ENCODE data around the gene IRF2BP1. TPM values are rescaled to one million over a fixed set of nuclear protein-coding genes. Genes with fewer than 3 reads are reported as not detected.

The IRF2BP1 gene
- total and polyA plus RNA-seq, 4 donors = 4.9 to 16.8 (median 16.4) TPM

DNA sequence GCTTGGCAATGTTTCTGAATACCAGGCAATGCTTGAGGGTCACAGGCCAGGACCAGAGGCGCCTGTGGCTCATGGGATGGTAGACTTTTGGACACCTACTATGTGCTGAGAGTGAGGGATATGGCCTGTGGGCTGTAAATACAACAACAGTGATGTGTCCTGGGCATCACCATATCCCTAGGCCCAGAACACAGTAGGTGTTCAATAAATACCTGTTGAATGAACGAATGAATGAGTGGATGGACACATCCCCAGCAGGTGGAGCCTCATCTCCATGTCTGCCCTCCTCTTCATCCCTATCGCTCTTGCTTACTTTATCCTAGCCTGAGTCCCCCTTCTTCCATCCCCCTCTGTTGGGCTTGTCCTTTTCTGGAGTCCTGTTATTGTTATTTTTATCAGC, 45.1 kb upstream of the IRF2BP1 start:
- no peak overlapping the region for H3K9ac ChIP-seq (ENCODE audit: low read depth in 1 of 2, low read length in 2 of 2)
- peaks cover 0 to 3% (median 0%) of the 10 kb centered on the region in 4 donors for H3K27me3 ChIP-seq (ENCODE audit: control insufficient read depth in 4 of 4, insufficient read depth in 4 of 4, low read length in 3 of 4)
- no peak overlapping the region for H3K27ac ChIP-seq (ENCODE audit: low read depth in 1 of 2, low read length in 2 of 2)
- TF ChIP-seq ZBTB33 (IDR thresholded peaks at IDR 0.05) = no peak
- TF ChIP-seq TAF1 (conservative IDR thresholded peaks at IDR 0.05) = no peak
- TF ChIP-seq EGR1 (IDR thresholded peaks at IDR 0.05; ENCODE audit: low read depth in 2 of 2) = no peak
- TF ChIP-seq FOXA1 (IDR thresholded peaks at IDR 0.05) = no peak
- TF ChIP-seq, protein P1, sequence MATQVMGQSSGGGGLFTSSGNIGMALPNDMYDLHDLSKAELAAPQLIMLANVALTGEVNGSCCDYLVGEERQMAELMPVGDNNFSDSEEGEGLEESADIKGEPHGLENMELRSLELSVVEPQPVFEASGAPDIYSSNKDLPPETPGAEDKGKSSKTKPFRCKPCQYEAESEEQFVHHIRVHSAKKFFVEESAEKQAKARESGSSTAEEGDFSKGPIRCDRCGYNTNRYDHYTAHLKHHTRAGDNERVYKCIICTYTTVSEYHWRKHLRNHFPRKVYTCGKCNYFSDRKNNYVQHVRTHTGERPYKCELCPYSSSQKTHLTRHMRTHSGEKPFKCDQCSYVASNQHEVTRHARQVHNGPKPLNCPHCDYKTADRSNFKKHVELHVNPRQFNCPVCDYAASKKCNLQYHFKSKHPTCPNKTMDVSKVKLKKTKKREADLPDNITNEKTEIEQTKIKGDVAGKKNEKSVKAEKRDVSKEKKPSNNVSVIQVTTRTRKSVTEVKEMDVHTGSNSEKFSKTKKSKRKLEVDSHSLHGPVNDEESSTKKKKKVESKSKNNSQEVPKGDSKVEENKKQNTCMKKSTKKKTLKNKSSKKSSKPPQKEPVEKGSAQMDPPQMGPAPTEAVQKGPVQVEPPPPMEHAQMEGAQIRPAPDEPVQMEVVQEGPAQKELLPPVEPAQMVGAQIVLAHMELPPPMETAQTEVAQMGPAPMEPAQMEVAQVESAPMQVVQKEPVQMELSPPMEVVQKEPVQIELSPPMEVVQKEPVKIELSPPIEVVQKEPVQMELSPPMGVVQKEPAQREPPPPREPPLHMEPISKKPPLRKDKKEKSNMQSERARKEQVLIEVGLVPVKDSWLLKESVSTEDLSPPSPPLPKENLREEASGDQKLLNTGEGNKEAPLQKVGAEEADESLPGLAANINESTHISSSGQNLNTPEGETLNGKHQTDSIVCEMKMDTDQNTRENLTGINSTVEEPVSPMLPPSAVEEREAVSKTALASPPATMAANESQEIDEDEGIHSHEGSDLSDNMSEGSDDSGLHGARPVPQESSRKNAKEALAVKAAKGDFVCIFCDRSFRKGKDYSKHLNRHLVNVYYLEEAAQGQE (IDR thresholded peaks at IDR 0.05) = no peak
- TF ChIP-seq HNF4A (conservative IDR thresholded peaks at IDR 0.05) = no peak
- no peak for TF ChIP-seq YY1 (IDR thresholded peaks at IDR 0.05)
- TF ChIP-seq JUND (IDR thresholded peaks at IDR 0.05) = no peak
- no peak for TF ChIP-seq SP1 (IDR thresholded peaks at IDR 0.05)
- TF ChIP-seq, protein P2, sequence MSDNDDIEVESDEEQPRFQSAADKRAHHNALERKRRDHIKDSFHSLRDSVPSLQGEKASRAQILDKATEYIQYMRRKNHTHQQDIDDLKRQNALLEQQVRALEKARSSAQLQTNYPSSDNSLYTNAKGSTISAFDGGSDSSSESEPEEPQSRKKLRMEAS (IDR thresholded peaks at IDR 0.05) = no peak
- TF ChIP-seq, protein P3, sequence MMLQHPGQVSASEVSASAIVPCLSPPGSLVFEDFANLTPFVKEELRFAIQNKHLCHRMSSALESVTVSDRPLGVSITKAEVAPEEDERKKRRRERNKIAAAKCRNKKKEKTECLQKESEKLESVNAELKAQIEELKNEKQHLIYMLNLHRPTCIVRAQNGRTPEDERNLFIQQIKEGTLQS (IDR thresholded peaks at IDR 0.05) = no peak
- TF ChIP-seq FOXA2 (IDR thresholded peaks at IDR 0.05) = no peak
- TF ChIP-seq RAD21 (IDR thresholded peaks at IDR 0.05) = no peak
- TF ChIP-seq, protein P4, sequence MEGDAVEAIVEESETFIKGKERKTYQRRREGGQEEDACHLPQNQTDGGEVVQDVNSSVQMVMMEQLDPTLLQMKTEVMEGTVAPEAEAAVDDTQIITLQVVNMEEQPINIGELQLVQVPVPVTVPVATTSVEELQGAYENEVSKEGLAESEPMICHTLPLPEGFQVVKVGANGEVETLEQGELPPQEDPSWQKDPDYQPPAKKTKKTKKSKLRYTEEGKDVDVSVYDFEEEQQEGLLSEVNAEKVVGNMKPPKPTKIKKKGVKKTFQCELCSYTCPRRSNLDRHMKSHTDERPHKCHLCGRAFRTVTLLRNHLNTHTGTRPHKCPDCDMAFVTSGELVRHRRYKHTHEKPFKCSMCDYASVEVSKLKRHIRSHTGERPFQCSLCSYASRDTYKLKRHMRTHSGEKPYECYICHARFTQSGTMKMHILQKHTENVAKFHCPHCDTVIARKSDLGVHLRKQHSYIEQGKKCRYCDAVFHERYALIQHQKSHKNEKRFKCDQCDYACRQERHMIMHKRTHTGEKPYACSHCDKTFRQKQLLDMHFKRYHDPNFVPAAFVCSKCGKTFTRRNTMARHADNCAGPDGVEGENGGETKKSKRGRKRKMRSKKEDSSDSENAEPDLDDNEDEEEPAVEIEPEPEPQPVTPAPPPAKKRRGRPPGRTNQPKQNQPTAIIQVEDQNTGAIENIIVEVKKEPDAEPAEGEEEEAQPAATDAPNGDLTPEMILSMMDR (IDR thresholded peaks at IDR 0.05; ENCODE audit: low read depth, low read length, missing input control) = no peak
- TF ChIP-seq GABPA (IDR thresholded peaks at IDR 0.05 in 1 of 2, conservative IDR thresholded peaks at IDR 0.05 in 1 of 2) = no peak
- no peak for TF ChIP-seq RXRA (IDR thresholded peaks at IDR 0.05)
- no peak for TF ChIP-seq HNF4G (IDR thresholded peaks at IDR 0.05)
- TF ChIP-seq NR2F2 (IDR thresholded peaks at IDR 0.05) = no peak
- H3K9me3 ChIP-seq (ENCODE audit: control insufficient read depth in 4 of 4, low read length in 3 of 4) = no peaks in the 10 kb centered on the region
- H3K4me3 ChIP-seq (ENCODE audit: low read depth in 1 of 3, low read length in 3 of 3) = no peak overlapping the region
- no peaks in the 10 kb centered on the region for H3K36me3 ChIP-seq (ENCODE audit: control insufficient read depth in 4 of 4, insufficient read depth in 3 of 4, low read depth in 1 of 4, low read length in 3 of 4)
- H3K4me1 ChIP-seq (ENCODE audit: control insufficient read depth in 4 of 4, insufficient read depth in 4 of 4, low read length in 3 of 4) = peaks cover 0 to 7% (median 3%) of the 10 kb centered on the region in 4 donors
- 53% methylated on average over 3 of the region's 3 CpGs for WGBS
- DNase-seq (ENCODE audit: low spot score) = no peak

All from liver (tissue), 9 donors.